Testis (tissue), 2 donors: ENCODE data around the gene SYMPK.

Experiments
- CTCF ChIP-seq, 3 experiments: fragments of 450-650 bp in 2 of 3; fragments of 200-600 bp in 1 of 3; sonication (generic) in 1 of 3; IDR thresholded peaks; one replicate each; pipeline ENCODE4 v1.5.1; 2016 to 2019; ENCODE audit warnings: antibody characterized with exemption in 3 of 3, mild to moderate bottlenecking in 2 of 3, moderate library complexity in 1 of 3
- POLR2A ChIP-seq: fragments of 450-650 bp; IDR thresholded peaks from one replicate; pipeline ENCODE4 v1.6.1; 2017; ENCODE audit warnings: antibody characterized with exemption, mild to moderate bottlenecking, moderate library complexity

DNA sequence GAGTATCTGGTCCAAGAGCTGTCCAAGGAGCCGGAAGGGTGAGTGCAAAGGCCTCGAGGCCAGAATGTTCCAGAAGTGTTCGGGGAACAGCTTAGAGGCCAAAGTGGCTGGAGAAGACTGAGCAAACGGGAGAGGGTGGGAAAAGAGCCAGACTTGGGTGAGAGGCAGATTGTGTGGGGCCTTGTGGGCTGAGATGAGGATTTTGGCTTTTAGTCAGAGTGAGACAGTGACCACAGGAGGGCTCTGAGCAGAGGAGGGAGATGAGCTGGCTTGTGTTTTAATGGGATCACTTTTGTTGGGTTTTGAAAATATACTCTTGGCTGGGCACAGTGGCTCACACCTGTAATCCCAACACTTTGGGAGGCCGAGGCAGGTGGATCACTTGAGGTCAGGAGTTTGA, 46.0 kb upstream of the SYMPK start:
- TF ChIP-seq CTCF (IDR thresholded peaks at IDR 0.05), result no peak
- TF ChIP-seq POLR2A, result no peak
